NCI-H1105 (cell line): ENCODE results near the gene EDIL3.
"Not testable (repeated sequence)": the region's sequence is repeated elsewhere in the genome, so short reads cannot be mapped to it uniquely, and the experiment has no call there.

Experiments used
- DNase-seq: peaks from one replicate; lab custom pipeline; 2025; lab: John Stamatoyannopoulos, UW

EDIL3 gene

DNA sequence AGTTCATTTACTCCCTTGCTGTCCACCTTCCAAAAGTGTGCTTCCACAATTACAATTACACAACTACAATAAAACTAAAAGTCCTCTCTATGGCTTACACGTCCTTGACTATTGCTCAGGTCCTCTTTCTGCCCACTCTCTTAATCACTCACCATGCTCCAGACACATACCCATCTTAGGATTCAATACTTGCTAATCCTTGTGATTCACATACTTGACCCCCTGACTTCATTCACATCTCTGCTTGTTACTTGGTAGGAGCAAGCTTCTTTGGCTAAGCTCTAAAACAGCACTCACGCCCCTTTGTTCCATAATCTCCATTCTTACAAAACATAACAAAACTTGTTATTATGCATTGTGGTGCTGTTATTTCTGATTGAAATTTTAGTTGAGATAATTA is 215.8 kb downstream of the EDIL3 start:
- DNase-seq, result no peak

DNA sequence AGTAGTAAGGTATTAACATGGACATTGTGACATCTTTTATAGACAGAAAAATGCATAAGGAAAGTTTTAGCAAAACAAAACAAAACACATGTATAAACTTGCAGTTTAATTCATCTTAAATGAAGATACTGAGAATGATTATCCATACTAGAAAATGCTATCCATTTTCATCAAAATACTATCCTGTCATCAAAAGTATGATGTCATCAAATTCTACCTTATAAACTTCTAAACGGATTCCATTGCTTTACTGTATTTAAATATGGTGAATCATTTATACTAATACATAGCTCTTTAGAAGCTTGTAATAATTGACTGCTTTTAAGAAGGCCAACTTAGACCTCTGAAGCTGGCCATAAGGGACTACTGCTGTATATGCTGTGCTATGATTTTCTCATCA is 221.0 kb downstream of the EDIL3 start:
- no peak for DNase-seq

DNA sequence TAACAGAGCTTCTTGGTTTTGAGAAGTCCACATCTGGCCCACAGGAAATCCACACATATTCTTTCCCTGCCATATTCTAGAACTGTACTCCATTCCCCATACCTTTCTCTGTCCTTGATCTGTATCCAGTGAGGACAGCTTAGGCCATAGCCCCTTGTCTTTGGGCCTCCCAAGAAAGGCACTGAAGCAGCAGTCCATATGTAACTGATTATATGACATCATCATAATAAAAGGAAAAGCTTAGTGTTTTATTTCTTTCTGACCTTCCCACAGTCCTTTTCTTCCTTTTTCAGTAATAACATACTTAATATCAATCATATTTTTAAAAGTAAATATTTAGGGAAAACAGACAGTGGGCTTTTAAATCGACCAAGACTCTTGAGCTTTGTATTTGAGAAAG is 222.0 kb downstream of the EDIL3 start:
- no peak for DNase-seq

DNA sequence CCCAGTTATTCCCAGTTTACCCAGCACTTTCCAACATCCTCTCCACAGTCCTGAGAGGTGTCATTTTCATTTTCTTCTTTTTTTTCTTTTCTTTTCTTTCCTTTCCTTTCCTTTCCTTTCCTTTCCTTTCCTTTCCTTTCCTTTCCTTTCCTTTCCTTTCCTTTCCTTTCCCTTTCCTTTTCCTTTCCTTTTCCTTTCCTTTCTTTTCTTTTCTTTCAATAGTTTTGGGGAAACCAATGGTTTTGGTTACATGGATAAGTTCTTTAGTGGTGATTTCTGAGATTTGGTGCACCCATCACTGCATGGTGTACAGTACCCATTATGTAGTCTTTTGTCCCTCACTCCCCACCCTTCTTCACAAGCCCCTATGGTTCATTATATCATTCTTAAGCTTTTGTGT is 224.0 kb downstream of the EDIL3 start:
- DNase-seq, result not testable (repeated sequence)

GRCh38 chr5:84149094-84149493 is 235.6 kb downstream of the EDIL3 start:
- no peak for DNase-seq

DNA sequence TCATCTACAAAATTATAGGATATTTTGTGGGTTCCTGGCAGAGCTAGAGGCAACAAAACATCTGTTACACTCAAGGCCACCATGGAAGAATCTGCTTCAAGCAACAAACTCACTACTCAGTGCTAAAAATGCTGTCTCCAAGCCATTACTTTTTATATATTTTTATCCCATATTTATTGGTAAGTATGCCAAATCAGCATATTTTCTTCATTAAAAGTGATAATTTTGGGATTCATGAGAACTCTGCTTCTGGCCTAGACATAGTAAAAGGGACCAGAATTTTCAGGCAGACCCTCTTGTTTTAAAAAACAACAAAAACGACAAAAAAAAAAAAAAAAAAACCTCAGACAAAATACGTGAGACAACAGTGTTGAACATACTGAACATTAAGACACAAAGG is 236.0 kb downstream of the EDIL3 start:
- DNase-seq, result no peak

GRCh38 chr5:84137541-84137940 is 247.1 kb downstream of the EDIL3 start:
- DNase-seq, result no peak

GRCh38 chr5:84131372-84131771 is 253.3 kb downstream of the EDIL3 start:
- peak; percentile 1 for DNase-seq

- no peak for DNase-seq
Observed at GRCh38 chr5:84130006-84130580, 254.6 kb downstream of the EDIL3 start.

GRCh38 chr5:84125216-84125615 is 259.5 kb downstream of the EDIL3 start:
- DNase-seq, result no peak

DNA sequence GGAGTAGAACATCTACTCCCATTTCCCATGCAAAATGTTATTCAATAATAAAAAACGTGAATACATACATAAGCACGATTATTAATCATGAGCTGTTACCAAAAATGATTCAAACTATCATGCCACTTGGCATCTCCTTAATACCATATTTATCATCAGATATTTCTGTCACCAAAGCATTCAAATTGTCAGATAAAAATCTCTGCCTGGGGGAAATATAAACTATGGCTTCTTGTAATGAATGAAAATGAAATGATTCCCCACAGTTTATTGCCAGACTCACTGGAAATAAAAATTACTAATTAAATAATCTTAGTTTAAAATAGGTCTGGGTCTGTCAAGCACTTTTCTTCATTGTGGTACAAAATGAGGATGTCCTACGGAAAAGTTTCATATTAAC is 265.4 kb downstream of the EDIL3 start:
- DNase-seq, result no peak

DNA sequence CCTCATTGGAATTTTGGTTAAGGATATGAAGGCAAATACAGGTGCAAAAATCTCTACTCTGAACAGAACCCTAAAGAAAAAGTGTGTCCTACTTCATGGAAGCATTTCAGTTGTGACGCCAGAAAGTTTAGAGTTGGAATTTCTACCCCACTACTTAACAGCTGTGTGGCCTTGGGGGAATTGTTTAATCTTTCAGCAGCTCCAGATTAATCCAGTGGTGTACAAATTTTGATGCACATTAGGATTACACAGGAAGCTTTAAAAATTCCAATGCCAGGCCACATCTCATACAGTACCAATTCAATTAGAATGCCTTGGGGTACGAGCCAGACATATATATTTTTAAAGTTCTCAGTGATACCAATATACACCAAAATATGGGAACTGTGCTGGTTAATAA is 266.1 kb downstream of the EDIL3 start:
- DNase-seq, result no peak

DNA sequence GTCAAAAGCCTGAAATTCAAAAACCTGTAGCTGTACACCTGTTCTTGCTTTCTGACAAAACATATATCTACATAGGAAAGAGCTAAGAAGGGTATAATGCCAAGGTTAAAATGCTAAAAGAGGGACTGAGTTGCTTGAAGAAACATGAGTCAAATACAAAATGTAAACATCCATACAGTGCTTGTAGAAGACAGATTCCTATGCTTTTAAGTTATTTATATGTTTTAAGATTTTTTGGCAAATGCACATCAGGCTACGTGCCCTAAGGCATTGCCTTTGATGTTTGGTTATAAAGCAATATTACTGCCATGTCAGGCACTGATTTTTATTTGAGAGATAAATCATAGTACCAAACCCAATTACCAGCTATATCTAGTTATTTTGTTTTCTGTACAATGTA is 269.0 kb downstream of the EDIL3 start:
- no peak for DNase-seq

- peak; percentile 60 for DNase-seq
Observed at GRCh38 chr5:84113246-84114105, 271.2 kb downstream of the EDIL3 start.

DNA sequence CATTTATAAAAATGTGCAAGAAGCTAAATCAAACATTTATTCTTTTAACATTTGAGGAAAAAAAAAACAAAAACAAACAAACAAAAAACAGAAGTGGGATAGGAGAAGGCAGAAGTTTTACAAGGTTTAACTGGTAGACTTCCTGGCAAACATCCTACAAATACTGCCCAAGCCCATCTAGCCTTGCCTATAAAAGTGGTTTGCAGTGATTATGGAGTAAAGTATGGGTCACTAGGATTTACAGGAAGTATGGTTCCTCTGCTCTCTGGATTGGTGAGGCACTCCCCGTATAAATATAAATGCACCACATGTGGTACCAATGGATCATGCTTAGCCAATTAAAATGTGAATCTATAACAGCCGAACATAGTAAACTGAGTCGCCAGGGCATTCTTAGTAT is 291.9 kb downstream of the EDIL3 start:
- DNase-seq, result no peak

DNA sequence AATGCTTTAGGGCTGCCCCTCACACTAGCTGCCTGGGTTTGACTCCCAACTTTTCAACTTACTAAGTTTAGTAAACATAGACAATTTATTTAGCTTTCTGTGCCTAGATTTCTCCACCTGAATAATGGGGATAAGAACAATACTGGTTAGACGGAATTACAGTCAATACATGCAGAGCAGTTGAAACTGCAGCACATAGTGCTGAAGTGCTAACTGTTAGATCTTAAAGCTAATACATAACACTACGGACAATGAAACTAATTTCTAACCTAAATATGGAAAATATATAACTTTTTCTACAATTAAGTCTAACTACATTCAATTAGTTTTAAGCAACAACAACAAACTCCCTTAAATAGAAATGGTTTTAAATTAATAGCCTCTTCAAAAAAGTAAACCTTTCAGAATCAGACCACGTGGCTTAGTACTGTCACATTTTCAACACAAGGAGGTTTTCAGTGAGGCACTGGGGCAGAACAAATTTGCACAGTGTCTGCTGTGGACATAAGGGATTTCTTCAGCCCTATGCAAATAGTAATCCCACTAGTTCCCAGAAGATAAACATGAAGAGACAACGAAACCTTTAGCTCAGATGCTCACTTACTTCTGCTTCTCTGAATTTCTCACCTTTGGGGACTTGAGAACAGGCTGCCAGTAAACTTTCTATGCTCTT is 293.4 kb downstream of the EDIL3 start:
- no peak for DNase-seq

DNA sequence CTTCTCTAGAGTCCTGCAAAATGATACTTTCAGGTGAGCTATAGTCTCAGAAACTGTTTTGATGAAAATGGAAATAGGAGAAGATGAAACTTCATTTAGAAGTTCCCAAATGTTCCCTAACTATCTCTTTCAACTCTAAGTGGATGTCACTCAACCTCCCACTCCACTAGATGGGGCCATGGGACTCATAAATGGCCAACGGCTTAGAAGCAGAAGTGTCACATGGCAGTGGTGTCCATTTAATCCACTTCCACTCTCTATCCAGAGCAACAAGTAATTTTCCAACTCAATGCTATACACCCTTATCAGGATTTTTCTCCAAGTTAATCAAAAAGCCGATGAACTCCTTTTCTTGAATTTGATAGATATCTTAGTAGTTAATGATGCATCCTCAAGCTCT is 295.7 kb downstream of the EDIL3 start:
- DNase-seq, result no peak

DNA sequence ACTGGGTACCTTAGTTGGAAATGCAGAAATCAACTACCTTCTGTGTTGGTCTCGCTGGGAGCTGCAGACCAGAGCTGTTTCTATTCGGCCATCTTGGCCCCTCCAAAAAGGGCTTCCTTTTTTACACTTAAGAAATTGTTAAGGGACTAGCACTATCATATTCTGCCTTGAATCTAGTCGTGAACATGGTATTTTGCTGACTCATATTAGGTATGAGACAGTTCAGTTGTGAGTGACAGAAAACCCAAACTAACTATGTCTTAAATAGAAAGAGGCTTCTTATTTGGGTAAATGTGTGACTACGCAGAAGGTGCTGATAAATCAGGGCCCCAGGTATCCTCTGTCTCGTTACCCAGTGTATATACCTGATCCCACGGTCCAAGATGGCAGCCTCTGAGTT is 298.2 kb downstream of the EDIL3 start:
- DNase-seq, result no peak

DNA sequence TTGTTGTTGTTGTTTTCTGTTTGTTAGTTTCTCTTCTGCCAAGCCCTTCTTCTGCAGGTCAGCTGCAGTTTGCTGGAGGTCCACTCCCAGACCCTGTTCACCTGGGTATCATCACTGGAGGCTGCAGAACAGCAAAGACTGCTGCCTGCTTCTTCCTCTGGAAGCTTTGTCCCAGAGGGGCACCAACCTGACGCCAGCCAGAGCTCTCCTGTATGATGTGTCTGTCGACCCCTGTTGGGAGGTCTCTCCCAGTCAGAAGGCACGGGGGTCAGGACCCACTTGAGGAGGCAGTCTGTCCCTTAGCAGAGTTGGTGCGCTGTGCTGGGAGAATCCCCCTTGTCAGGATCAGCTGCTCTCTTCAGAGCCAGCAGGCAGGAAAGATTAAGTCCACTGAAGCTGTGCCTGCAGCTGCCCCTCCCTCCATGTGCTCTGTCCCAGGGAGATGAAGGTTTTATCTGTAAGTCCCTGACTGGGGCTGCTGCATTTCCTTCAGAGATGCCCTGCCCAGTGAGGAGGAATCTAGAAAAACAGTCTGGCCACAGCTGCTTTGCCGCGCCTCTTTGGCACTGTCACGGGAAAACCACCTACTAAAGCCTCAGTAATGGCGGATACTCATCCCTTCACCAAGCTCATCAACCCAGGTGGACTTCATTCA is 299.2 kb downstream of the EDIL3 start:
- no peak for DNase-seq

DNA sequence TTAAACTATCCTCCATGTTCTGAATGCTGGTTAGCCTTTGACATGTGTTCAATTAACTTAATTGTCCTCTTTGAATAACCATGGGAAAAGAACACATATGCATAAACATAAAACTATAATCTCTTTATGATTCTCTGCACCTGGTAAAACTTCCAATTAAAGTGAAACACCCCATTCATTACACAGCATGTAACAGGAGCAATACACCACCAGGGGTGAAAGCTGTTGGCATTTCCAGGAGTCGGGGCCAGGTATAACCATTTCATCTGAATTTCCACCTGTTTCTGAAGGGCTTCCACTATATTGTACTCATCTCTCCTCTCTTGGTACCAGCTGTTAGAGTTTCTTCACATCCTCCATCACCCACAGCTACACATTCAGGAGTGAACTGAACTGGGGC is 303.8 kb downstream of the EDIL3 start:
- DNase-seq, result no peak

GRCh38 chr5:84072339-84072738 is 312.3 kb downstream of the EDIL3 start:
- DNase-seq, result no peak

GRCh38 chr5:84069608-84070179 is 315.0 kb downstream of the EDIL3 start:
- no peak for DNase-seq
